ENCODE data around the gene GPR173.

The GPR173 gene, protein sequence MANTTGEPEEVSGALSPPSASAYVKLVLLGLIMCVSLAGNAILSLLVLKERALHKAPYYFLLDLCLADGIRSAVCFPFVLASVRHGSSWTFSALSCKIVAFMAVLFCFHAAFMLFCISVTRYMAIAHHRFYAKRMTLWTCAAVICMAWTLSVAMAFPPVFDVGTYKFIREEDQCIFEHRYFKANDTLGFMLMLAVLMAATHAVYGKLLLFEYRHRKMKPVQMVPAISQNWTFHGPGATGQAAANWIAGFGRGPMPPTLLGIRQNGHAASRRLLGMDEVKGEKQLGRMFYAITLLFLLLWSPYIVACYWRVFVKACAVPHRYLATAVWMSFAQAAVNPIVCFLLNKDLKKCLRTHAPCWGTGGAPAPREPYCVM

DNA sequence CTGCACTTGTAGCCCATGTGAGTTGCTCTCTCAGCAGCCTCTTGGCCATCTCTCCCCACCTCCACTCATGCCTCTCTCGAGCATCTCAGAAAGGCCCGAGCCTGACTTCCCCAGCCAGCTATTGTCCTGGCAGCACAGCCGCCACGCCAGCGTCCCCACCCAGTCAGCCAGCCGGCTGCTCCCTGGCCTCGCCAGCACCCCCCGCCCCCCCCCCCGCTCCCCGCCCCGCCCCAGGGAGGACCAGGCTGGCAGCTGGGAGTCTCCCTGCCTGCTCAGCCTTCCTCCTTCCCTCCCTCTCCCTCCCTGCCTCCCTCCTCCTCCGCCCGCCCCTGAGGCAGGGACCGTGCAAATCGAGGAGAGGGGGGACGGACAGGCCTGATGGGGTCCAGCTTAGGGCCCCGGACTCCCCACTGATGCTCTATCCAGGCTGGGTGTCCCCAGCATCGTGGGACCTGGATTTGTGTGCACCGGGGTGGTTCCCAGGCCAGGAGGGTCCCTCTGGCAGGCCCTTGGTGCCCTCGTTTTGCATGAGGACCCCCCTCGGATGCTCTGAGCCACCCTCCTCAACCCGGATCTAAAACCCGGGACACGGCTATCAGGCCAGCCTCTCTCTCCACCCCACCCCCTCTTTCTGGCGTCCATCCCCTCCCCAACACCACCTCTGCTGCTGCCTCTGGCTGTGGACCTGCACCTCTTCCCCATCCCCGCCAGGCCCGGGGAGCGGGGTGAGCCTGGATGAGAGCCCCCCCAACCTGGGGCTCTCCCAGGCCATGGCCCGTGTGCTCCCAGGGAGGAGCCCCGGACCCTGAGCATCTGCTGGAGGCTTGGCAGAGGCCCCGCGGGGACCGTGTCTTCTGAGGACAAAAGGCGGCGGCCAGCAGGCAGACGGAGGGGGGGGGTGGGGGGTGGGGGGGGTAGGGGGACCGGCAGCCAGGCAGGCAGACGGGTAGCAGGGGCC, at the start of gene GPR173:
Gene GPR173, plus strand, starts transcription at position 621 of the 958 bp plus-strand sequence. CDS start 27,833 bp downstream, outside the sequence.
- DNase-seq = peak; percentile 18 to 90 (median 89)

DNA sequence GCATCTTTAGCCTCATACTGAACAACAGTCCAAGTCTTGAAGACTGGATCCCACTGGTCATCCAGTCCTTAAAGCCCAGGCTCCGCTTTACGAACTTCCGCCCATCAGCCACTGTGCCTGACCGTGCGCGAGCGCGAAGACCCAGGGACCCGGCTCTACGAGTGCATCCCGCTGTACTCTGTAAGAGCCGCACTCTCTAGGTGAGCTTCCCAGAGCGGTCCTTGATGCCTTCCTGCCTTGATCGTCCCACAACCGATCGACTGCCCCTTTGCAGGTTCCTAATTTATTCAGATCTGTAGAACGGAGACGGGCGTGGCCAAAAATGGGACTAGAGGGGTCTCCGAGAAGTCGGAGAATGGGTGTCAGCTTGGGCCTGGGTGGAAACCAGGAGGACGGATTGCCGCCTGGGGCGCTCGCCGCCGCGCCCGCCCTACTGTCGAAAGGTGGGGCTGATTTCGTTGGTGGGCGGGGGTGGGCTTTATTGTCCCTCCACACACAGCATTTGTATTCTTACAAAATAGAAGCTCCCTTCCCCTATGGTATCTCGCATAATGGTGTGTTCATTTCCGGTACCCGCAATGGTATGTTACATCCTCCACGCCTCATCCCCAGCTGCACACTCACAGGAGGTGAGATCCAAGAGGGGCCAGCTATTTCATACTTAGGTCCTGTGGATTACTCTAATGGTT, 48.0 kb upstream of the GPR173 start:
- no peak for DNase-seq

DNA sequence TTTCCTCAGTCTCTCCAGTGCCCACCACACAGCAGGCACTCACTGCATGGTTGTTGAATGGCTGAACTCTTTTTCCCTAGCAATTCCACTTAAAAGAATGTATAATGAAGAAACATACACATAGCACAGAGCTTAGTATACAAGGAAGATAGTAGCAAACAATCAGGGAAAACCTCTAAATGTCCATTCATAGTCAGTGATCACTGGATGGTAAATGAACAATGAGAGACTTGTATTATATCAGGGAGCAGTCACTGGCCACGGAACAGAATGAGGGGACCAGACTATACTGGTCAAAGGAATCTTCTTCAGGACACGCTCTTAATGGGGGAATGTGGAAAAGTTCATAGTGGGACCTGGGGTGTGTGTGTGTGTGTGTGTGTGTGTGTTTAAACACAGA, 46.6 kb upstream of the GPR173 start:
- DNase-seq = no peak

DNA sequence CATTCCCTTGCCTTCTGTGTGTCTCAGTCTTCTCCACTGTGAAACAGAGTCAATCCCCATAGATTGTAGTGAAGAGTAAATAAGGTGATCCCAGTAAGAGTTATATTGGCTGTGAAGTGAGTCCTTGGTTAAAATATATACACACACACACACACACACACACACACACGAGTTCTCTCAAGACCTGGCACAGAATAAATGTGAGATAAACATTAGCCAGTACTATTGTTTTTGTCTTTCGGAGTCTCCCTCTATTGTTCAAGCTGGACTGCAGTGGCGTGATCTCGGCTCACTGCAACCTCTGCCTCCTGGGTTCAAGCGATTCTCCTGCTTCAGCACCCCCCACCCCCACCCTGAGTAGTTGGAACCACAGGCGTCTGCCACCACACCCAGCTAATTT, 45.5 kb upstream of the GPR173 start:
- no peak for DNase-seq

DNA sequence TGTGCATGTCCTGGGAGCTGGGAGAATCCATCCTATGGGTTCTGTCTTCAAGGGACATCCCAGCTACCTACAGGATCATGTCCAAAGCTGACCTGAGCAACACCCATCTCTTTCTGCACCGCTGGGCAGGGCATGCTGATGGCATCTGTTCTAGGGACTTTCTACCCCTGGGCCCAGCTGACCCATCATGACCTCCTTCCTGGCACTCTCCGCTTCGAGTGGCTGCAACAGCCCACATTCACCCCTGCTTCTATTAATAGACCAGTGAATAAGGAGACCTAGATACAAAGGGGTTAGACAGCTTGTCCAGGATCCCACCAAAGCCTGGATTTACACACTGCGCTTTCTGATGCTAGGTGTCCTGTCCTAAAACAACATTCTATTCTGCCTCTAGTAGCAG, 44.6 kb upstream of the GPR173 start:
- no peak for DNase-seq

DNA sequence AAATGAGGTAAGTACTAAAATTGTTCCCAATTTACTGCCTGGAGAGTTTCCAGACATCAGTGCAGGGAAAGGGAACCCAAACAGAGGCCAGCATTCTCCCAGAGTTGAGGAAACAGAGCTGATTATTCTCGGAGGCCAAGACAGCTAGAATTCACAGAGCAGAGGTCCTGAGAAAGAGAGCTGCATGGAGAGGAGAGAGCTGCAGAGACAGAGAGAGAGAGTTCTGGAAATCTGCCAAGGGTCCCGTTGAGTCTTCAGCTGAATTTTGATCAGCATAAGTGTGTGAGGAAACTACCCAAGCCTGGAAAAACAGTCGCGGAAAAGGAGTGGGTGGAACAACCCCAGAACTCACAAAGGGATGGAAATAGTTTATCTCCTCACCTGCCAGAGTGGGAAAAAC, 43.8 kb upstream of the GPR173 start:
- DNase-seq = no peak

DNA sequence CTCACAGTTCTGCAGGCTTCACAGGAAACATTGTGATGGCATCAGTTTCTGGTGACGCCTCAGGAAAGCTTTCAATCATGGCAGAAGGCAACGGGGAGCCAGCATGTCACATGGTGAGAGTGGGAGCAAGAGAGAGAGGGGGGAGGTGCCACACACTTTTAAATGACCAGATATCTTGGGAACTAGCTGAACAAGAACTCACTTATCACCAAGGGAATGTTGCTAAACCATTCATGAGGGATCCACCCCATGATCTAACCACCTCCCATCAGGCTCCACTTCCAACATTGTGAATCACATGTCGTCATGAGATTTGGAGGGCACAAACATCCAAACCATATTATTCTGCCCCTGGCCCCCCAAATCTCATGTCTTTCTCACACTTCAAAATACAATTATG, 43.3 kb upstream of the GPR173 start:
- DNase-seq = no peak

DNA sequence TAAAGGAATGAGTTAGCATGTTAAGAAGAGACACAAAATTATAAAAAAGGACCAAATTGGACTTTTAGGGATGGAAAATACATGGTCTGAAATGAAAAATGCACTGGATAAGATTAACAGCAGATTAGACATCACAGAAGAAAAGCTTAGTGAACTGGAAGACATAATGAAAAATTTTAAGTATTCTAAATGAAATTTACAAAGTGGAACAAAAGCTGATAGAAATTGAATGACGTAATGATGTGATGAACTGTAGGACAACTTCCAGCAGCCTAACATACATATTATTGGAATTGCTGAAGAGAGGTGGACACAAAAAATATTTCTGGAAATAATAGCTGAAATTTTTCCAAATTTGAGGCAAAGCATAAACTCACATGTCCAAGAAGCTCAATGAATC, 39.6 kb upstream of the GPR173 start:
- no peak for DNase-seq

DNA sequence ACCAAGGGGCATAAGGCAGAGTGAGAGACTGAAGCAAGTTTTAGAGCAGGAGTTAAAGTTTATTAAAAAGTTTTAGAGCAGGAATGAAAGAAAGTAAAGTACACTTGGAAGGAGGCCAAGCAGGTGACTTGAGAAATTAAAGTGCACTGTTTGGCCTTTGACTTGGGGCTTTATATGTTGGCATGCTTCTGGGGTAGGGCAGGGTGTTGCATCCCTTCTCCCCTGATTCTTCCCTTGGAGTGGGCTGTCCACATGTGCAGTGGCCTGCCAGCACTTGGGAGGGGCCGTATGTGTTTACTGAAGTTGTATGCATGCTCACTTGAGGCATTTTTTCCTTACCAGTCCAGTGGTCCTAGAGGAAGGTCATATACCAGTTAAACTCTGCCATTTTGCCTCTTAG, 35.3 kb upstream of the GPR173 start:
- DNase-seq = no peak

DNA sequence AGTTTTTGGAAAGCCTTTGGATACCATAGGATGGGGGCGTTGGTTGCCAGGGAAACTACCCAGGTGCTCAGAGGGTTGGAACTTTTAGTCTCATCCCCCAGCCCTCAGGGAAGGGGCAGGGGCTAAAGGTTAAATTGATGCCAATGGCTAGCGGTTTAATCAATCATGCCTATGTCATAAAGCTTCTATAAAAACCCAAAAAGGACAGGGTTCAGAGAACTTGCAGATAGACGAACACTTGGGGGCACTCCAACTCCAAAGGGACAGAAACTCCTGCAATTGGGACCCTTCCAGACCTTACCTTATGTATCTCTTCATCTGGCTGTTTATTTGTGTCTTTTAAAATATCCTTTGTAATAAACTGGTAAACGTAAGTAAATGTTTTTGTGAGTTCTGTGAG, 30.0 kb upstream of the GPR173 start:
- DNase-seq = peak in 1 of 3 experiments; percentile 40

DNA sequence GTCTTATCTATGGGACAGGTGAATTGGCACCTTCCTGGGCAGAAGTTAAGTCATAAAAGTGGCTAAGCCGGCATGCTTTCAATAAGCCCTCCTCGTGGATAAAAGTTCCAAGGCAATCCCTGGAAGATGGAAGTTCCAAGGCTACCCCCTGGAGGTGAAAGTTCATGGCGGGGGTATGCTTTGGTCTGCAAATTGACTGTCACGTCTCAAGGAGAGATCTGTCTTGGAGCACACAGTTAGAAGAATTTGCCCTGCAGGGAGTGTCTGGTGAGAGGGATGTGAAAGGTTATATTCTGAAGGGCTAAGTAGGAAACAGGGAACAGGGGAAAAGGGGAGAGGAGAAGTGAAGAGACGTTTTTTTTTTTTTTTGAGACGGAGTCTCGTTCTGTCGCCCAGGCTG, 26.2 kb upstream of the GPR173 start:
- DNase-seq = no peak

DNA sequence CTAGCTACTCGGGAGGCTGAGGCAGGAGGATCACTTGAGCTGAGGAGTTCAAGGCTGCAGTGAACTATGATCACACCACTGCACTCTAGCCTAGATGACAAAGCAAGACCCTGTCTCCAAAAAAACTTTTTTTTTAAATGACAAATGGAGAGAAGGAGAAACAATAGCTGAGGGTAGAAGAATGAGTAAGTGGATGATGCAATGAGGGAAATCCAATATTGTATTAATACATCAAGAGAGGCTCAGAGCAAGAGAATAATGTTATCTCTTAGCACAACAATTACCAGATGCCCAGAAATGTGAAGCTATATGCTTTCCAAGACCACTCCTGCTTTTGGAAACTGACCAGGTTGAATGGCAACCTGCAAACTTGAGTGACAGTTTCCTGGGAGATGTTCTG, 19.9 kb upstream of the GPR173 start:
- DNase-seq = no peak

DNA sequence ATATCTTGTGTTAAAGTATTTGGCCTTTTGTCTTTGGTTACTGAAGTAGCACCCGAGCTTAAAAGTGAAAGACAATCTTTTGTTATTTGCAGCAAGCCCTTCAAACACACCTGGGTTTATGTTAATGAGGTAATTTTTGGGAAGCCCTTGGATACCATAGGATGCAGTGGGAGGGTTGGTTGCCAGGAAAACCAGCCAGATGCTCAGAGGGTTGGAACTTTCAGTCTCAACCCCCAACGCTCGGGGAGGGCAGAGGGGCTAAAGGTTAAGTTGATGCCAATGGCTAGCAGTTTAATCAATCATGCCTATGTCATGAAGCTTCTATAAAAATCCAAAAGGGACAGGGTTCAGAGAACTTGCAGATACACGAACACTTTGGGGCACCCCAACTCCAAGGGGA, 17.2 kb upstream of the GPR173 start:
- peak in 1 of 3 experiments; percentile 17 for DNase-seq

DNA sequence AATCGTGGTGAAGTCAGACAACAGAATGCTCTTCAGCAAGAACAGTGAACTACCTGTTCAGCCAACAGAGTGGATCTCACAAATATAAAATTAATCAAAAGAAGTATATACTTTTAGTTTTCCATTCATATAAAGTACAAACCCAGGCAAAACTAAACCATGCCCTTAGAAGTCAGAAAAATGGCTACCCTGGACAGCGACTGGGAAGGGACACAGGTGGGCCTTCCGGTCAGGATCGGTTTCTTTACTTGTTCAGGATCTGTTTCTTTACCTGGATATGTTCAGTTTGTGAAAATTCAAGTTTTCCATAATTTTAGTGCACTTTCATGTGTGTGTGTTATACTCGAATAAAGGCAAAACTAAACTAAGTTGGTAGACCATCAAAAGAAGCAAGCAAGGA, 12.4 kb upstream of the GPR173 start:
- no peak for DNase-seq

DNA sequence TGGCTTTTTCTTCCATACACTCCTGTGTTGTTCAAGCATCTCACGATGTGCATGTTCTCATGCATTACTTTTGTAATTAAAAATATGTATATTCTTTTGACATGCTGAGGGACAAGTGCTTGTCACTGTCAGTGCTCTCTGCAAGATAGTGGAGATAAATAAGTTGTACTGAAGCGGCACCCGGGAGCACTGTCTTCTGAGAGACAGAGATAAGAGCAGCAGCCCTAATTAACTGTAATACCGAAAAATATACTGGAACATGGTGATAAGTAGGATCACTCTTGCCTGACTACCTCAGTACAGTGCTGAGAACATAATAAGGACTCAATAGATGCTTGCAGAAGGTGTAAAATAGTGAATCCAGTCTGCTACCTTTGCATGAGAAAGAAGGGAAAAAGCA, 9.4 kb upstream of the GPR173 start:
- no peak for DNase-seq

DNA sequence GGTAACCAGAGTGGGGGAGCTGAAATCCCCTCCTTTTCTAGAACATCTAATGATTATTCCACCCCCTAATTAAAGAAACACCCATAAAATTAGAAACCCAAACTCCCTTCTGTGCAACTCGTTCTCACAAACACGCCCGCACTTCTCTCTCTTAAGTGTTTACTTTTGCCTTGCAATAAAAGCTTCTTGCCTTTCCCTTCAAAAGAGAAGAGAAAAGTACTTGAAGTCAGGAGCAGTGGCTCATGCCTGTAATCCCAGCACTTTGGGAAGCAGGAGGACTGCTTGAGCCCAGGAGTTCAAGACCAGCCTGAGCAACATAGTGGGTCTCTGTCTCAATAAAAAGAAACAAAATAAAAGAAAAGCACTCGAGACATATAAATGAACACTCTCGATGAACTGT, 3.6 kb upstream of the GPR173 start:
- DNase-seq = peak in 2 of 3 experiments; percentile 21 to 54

DNA sequence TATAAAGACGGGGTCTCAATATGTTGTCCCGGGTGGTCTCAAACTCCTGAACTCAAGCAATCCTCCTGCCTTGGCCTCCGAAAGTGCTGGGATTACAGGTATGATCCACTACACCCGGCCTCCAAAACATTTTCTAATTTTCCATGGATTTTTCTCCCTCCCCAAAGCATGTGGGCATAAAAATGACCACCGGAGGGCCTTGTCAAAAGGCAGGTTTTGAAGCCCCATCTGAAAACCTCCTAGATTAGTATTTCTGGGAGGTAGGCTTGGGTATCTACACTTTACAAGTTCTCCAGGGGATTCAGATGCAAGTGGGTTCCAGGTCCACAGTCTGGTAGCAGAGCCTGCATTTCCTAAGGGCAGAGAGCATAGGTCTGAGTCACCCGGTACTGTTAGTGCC, 1.4 kb upstream of the GPR173 start:
- DNase-seq = peak in 2 of 3 experiments; percentile 6 to 45

DNA sequence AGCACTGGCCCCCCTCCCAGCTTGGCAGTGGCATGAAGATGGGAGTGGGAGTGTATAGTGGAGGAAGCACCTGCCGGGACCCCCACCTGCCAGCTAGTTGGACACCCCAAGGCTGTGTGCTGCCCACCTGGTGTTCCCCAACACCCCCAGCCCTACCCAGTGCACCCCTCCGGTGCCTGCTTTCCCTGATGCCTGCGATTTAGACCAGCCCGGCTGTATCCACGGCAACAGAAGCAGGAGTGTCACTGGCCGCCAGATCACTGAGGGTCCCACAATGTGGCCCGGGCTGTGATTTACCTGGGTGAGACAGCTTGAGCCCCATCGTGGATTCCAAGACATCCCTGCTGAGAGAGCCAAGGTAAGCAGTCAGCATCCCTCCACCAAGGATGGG, 533 bp downstream of the GPR173 start:
- peak in 2 of 3 experiments; percentile 29 to 41 for DNase-seq

DNA sequence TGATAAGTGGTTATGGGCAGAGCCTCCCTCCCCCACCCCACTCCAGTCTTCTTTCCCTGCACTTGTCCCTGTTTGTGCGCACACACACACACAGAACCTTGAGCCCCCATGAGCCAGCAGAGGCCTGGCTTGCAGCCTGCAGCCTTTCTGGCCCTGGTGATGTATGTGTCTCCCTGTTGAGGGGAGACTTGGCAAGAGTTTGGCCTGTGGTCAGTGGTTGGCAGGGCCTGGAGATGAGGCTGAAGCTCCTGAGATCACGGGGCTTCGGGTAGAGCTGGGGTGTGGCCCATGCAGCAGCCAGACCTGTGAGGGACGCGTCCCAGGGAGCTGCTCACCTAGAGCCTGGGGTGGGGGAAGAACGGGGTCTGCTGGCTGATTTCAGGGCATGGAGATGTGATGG, 2.3 kb downstream of the GPR173 start:
- DNase-seq = no peak

DNA sequence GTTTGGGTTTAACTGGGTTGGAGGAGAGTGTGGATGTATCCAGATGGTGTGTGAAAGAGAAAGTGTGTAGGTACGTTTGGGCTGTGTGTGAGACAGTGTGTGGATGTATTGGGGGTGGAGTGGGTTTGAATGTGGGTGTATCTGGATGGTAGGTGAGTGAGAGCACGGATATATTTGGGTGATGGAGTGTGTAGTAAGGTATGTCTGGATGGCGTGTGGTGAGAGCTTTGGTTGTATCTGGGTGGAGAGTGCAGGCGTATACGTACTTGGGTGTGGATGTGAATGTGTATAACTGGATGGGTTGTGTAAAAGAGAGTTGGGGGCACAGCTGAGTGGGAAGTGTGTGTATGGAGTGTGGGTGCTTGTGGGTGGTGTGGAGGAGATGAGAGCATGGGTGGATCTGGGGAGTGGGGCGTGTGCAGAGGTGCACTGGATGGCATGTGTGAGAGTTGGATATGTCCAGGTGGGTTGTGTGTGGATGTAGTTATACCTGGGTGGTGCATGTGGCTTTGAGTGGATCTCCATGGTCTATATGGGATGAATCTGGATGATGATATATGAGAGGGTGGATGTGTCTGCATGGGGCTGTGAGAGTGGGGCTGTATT, 6.8 kb downstream of the GPR173 start:
- no peak for DNase-seq

DNA sequence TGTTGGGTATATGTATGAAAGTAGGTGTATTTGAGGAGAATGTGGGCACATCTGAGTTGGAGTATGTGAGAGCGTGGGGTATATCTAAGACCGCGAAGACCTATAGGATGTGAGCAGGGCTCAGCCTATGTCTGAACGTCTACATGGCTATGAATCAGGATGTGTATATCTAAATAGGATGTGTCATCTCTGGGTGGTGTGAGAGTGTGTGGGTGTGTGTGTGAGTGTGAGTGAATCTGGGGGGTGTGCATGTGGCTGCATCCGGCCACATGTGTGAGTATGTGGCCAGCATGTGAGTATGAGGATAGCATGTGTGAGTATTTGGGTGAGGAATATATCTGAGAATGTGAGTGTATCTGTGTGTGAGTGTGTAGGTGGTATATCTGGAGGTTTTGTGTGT, 7.7 kb downstream of the GPR173 start:
- DNase-seq = no peak

DNA sequence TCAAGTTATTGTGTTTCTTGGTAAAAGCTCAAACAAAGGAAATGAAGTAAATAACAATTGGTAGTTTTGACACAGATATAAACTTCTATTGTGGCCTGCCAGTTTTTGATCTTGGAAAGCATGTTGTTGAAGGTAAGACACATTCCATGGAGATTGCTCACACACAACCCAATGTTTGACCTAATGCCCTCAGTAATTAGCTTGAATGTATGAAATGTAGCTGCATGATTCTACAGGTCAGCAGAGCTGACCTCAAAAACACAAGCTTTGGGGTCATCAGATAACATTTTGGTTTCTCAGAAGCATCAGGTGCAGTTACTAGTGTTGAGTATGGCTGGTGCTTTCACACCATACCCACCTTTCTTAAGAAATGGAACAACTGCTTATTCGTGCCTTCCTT, 16.5 kb downstream of the GPR173 start:
- DNase-seq = no peak

DNA sequence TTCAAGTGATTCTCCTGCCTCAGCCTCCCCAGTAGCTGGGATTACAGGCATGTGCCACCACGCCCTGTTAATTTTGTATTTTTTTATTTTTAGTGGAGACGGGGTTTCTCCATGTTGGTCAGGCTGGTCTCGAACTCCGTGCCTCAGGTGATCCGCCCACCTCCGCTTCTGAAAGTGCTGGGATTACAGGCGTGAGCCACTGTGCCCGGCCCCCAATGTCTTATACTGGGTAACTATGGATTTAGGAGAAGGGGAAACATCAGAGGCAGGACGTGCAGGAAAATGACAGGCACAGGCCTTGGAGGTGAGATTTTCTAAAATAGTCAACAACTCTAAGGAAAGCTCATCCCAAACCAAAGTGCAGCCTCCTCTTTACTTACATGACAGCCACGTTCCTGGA, 22.5 kb downstream of the GPR173 start:
- no peak for DNase-seq
